GM12891 (cell line): Measurements from ENCODE around the gene MEGF8.

Experiments used
- PAX5 ChIP-seq: IDR thresholded peaks from 2 replicates; pipeline ENCODE4 v1.6.1; 2011; ENCODE audit warnings: low read length, moderate library complexity, mild to moderate bottlenecking; ENCODE audit not compliant: insufficient read depth, severe bottlenecking
- POLR2A ChIP-seq: IDR thresholded peaks from 2 replicates; pipeline ENCODE4 v1.6.1; 2011; ENCODE audit warnings: low read depth, low read length, control low read depth
- POLR2AphosphoS5 ChIP-seq: IDR thresholded peaks from 2 replicates; pipeline ENCODE4 v1.6.1; 2011; ENCODE audit warnings: low read depth, low read length, control low read depth
- POU2F2 ChIP-seq: IDR thresholded peaks from 2 replicates; pipeline ENCODE4 v1.6.1; 2011; ENCODE audit warnings: low read depth, mild to moderate bottlenecking, control low read depth, low read length, moderate library complexity
- TAF1 ChIP-seq: IDR thresholded peaks from 2 replicates; pipeline ENCODE4 v1.6.1; 2011; ENCODE audit warnings: low read depth, low read length, control low read depth

DNA sequence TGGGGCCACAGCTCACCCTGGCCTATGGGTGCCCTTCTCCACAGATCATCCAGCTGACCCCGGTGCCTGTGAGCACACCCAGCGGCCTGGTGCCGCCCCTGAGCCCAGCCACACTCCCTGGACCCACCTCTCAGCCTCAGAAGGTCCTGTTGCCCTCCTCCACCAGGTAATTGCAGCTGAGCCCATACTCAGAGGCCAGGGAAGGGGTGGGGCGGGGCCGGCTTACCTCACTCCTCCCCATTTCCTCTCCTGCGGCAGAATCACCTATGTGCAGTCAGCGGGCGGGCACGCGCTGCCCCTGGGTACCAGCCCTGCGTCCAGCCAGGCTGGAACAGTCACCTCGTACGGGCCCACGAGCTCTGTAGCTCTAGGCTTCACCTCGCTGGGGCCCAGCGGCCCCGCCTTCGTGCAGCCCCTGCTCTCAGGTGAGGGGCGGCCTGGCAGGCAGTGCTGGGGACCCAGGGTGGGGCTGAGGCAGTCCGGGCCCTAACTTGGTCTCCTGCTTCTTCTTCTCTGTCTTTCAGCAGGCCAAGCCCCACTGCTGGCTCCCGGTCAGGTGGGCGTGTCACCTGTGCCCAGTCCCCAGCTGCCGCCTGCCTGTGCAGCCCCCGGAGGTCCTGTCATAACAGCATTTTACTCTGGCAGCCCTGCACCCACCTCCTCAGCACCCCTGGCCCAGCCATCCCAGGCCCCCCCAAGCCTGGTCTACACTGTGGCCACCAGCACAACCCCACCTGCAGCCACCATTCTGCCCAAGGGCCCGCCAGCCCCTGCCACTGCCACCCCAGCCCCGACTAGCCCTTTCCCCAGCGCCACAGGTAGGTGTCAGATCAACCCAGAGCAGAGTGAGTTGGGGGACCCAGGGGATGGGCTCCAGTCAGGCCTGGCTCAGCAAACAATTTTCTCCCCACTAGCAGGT, 33.1 kb upstream of the MEGF8 start:
- TF ChIP-seq POLR2A (no peak), POLR2AphosphoS5 (no peak), TAF1 (no peak), PAX5 (no peak), POU2F2 (no peak)
